ENCODE measurements around the gene SRD5A2.

DNA sequence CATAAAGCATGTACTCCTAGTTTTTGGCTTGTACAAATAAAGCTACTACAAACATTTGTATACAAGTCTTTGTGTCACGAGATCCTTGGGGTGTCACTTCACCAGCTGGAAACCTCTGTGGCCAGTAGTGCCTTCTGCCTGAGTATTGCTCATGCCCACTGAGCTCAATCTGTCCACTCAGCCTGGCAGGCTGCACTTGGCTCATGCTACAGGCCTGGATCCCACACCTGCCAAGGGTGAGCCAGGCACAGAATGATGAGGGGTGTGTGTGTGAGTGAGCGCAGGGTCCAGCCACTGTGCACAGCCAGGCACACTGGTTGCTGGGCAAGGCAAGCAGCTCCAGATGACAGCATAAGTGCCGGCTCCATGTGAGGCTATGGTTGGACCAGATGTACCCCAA lies 13.1 kb downstream of the SRD5A2 start:
- TF ChIP-seq TAF1 (IDR thresholded peaks at IDR 0.05; ENCODE audit: low read depth, low read length): no peak
- no peak for TF ChIP-seq BRCA1 (IDR thresholded peaks at IDR 0.05; ENCODE audit: low read depth, low read length)
- TF ChIP-seq CTCF (IDR thresholded peaks at IDR 0.05; ENCODE audit: control extremely low read depth in 1 of 3, insufficient read depth in 1 of 3, low read depth in 1 of 3, low read length in 3 of 3): no peak
- TF ChIP-seq POLR2A (IDR thresholded peaks at IDR 0.05; ENCODE audit: control extremely low read depth in 1 of 2, low read depth in 2 of 2, low read length in 2 of 2): no peak
- TF ChIP-seq POLR2AphosphoS5 (IDR thresholded peaks at IDR 0.05; ENCODE audit: low read depth, low read length): no peak

Data from H1 (cell line).